Activated CD4-positive, CD25-positive, alpha-beta regulatory T cell (primary cell): Measurements from ENCODE around the gene GIPC3.
A peak's percentile ranks its signal among the peaks of the same experiment; 100 is the strongest.

ENCODE experiments used
- DNase-seq, 4 experiments: peaks; one replicate each; lab custom pipeline; 2025; lab: John Stamatoyannopoulos, UW

Gene GIPC3

GRCh38 chr19:3585301-3586126 is at the start of gene GIPC3:
Gene GIPC3, plus strand, starts transcription at chr19:3585478. Its CDS starts 120 bp downstream, at chr19:3585598.
- no peak for DNase-seq

GRCh38 chr19:3535563-3535965 is 49.7 kb upstream of the GIPC3 start:
- no peak for DNase-seq

- DNase-seq = no peak
These were observed 49.3 kb upstream of the GIPC3 start for GRCh38 chr19:3535981-3536380.

- no peak for DNase-seq
These were observed 48.7 kb upstream of the GIPC3 start for GRCh38 chr19:3536429-3537100.

GRCh38 chr19:3537101-3537437 is 48.2 kb upstream of the GIPC3 start:
- DNase-seq = no peak

- DNase-seq = no peak
These were observed 47.6 kb upstream of the GIPC3 start for GRCh38 chr19:3537438-3538240.

GRCh38 chr19:3538258-3538929 is 46.9 kb upstream of the GIPC3 start:
- no peak for DNase-seq

- DNase-seq = no peak
These were observed 46.1 kb upstream of the GIPC3 start, which contains the start of gene TEKTIP1 for GRCh38 chr19:3538965-3539755. Gene TEKTIP1, plus strand, starts transcription at chr19:3539174. Its CDS starts 4 bp downstream, at chr19:3539178.

- DNase-seq = no peak
These were observed 45.5 kb upstream of the GIPC3 start for GRCh38 chr19:3539756-3540118.

GRCh38 chr19:3543150-3544057 is 41.9 kb upstream of the GIPC3 start:
- no peak for DNase-seq

- no peak for DNase-seq
These were observed 41.3 kb upstream of the GIPC3 start for GRCh38 chr19:3544058-3544376.

- peak; percentile 56 to 81 (median 72) for DNase-seq
These were observed 40.3 kb upstream of the GIPC3 start for GRCh38 chr19:3544742-3545668.

- no peak for DNase-seq
These were observed 39.6 kb upstream of the GIPC3 start for GRCh38 chr19:3545669-3546034.

GRCh38 chr19:3546119-3546518 is 39.2 kb upstream of the GIPC3 start:
- no peak for DNase-seq

- DNase-seq = peak in 1 of 4 experiments; percentile 31
These were observed 38.0 kb upstream of the GIPC3 start for GRCh38 chr19:3547301-3547731.

- no peak for DNase-seq
These were observed 37.5 kb upstream of the GIPC3 start for GRCh38 chr19:3547767-3548282.

- DNase-seq = no peak
These were observed 36.7 kb upstream of the GIPC3 start for GRCh38 chr19:3548606-3549005.

- no peak for DNase-seq
These were observed 35.5 kb upstream of the GIPC3 start for GRCh38 chr19:3549816-3550215.
